NCI-H1436 treated with DMSO at 0.1 percent for 48 hours (cell line): Measurements from ENCODE around the gene FAM163B.
"Not testable (repeated sequence)": the region's sequence is repeated elsewhere in the genome, so short reads cannot be mapped to it uniquely, and the experiment has no call there.

Experiments used
- DNase-seq: peaks from one replicate; lab custom pipeline; 2025; lab: John Stamatoyannopoulos, UW

FAM163B gene

GRCh38 chr9:133569121-133569785, 39.9 kb downstream of the FAM163B start:
- no peak for DNase-seq

DNA sequence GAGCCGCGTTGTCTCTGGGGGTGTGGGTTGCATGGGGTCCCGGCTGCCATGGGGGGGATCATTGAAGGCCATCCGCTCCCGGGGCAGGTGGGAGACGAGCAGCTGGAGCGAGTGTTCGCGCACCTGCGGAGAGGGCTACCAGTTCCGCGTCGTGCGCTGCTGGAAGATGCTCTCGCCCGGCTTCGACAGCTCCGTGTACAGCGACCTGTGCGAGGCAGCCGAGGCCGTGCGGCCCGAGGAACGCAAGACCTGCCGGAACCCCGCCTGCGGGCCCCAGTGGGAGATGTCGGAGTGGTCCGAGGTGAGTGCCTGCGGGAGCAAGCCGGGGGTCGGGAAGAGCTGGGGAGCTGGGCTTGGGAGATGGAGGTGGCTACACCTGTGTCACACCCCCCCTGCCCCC, 41.0 kb downstream of the FAM163B start:
- no peak for DNase-seq

GRCh38 chr9:133566817-133567216, 42.4 kb downstream of the FAM163B start:
- DNase-seq, result no peak

- DNase-seq, result no peak
These were observed 42.8 kb downstream of the FAM163B start for GRCh38 chr9:133566382-133566781.

DNA sequence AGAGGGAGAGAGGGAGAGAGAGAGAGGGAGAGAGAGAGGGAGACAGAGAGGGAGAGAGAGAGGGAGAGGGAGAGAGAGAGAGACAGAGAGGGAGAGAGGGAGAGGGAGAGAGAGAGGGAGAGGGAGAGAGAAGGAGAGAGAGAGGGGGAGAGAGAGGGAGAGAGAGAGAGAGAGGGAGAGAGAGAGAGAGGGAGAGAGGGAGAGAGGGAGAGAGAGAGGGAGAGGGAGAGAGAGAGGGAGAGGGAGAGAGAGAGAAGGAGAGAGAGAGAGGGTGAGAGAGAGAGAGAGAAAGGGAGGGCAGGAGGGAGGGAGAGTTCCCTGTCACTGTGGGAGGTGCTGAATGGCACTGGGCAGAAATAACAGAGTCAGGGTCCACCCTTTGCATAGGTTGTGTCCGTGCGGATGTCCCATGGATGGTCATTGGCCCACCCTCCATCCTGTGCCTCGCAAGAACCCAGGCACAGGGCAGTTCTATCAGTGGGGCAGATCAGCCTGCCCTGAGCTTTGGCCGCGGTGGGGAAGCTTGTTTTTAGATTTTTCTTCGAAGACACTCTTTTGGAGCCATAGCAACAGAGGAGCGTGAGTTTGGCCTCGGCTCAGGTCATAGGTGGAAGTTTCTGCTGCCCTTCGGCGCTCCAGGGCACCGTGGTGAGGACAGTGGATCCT, 44.6 kb downstream of the FAM163B start:
- no peak for DNase-seq

DNA sequence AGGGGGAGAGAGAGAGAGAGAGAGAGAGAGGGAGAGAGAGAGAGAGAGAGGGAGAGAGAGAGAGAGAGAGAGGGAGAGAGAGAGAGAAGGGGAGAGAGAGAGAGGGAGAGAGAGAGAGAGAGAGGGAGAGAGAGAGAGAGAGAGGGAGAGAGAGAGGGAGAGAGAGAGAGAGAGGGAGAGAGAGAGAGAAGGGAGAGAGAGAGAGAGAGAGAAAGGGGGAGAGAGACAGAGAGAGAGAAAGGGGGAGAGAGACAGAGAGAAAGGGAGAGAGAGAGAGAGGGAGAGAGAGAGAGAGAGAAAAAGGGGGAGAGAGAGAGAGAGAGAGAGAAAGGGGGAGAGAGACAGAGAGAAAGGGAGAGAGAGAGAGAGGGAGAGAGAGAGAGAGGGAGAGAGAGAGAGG, 45.4 kb downstream of the FAM163B start:
- DNase-seq, result not testable (repeated sequence)

- no peak for DNase-seq
These were observed 45.8 kb downstream of the FAM163B start for GRCh38 chr9:133563291-133563796.

GRCh38 chr9:133562611-133563290, 46.4 kb downstream of the FAM163B start:
- no peak for DNase-seq

DNA sequence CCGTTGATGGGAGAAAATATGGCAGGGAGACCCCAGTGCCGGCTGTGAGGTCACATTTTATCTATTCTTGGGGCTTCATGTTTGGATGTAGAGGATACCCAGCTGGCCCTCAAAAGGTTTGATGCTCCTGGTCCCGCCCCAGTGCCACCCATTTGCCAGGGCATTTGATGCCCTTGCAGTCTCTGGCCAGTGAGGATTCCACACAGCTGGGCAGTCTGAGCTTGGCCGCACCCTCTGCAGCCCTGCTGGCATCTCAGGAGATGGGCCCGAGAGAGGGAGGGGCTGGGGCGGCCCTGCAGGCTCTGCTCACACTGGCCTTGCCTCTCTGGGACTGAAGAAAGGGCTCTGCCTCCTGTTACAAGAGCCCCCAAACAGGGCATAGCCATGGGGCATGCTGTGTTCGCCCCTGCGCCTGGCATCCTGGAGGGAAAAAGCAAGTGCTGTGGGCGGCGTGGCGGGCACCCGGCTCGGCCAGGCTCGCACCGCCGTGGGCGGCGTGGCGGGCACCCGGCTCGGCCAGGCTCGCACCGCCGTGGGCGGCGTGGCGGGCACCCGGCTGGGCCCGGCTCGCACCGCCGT, 47.1 kb downstream of the FAM163B start:
- no peak for DNase-seq

GRCh38 chr9:133560944-133561343, 48.2 kb downstream of the FAM163B start:
- no peak for DNase-seq

DNA sequence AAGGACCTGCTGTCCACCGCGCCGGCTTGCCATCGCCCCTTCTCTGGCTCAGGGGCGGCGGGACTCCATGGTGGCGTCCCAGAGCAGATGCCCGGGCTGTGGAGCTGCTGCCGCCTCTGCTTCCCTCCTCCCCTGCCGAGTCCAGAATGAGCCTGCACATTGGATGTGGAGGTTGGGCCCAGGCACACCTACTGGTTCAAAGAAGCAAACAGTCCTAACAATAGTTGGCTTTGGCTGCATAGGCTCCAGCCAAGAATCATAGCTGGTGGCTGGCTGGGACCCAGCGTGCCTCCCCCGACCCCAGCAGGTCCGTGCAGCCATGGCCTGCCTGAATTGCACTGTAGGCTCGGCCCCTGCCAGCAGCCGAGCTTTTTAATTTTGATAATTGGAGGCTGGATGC, 48.9 kb downstream of the FAM163B start:
- DNase-seq, result no peak

DNA sequence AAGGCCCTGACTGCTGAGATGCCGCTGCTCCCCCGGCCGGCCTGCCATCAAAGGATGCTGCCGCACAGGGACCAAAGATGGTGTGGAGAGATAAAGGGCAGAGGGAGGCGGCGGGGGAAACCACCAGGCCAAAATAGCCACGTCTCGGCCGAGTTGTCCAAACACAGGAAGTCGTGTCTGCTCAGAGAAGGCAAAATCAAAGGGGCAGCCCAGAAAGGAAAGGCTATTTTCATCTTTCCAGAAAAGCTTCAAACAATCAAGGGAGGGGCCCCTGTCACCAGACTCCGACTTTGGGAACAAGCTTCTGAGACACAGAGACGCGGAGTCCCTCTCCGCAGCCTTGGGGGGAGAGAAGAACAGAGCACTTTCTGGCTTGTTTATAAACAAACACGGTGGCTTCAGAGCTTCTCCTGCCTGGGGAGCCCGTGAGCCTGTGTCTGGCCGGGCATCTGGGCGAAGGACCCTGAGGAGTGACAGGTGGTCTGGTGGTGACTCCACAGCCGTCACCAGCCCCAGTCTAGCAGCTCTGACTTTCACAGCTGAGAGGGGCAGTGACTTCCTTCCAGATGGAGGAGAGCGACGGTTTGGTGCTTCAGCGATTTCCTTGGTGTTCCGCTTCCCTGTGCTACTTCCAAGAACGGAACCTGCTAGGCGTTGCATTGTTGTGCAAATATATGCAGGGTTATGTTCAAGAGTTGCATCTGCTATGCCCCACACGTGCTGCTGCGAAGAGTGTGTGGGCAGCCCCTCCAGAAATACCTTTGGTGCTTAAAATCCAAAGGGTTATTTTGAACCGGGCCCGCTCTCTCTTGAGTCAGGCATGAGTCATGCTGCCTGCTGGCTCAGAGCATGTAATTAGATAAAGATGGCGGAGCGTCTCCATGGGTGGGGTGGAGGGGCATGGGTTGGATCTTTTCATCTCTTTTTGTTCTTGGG, 50.7 kb downstream of the FAM163B start:
- DNase-seq, result no peak

DNA sequence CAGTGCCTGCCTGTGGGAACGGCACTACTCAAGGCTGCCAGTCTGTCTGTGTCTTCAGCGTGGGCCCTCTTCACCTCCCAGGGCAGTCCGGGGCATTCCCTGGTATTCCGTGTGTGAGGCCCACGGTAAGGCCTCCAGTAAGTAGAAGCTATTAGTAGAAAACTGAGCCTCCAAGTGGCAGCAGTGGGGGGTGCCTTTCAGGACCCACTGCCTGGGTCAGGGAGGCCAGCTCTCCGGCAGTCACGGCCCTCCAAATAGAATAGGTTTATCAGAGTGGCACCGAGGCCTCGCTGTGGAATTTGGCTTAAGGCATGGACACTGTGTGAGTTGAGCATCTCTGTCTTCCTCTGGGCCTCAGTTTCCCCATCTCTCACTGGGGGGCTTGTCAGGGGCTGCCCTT, 51.6 kb downstream of the FAM163B start:
- DNase-seq, result no peak

DNA sequence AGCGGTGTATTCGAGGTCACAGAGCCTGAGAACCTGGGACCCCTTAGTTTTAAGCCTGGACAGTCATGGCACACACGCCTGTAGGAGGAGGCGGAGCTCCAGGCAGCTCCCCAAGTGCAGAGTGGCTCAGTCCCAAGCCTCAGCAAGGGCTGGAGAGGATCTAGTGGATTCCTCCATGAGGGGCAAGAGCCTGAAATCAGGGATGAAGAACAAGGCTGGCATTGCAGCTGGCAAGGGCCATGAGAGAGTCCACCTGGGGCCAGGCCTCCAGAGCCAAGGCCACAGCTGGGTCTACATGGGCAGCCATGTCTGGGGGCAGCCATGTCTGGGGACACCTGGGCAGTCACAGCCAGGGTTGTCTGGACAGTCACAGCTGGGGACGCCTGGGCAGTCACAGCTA, 52.8 kb downstream of the FAM163B start:
- no peak for DNase-seq

GRCh38 chr9:133554729-133555128, 54.5 kb downstream of the FAM163B start:
- DNase-seq, result no peak

- no peak for DNase-seq
These were observed 55.0 kb downstream of the FAM163B start for GRCh38 chr9:133553973-133554713.

DNA sequence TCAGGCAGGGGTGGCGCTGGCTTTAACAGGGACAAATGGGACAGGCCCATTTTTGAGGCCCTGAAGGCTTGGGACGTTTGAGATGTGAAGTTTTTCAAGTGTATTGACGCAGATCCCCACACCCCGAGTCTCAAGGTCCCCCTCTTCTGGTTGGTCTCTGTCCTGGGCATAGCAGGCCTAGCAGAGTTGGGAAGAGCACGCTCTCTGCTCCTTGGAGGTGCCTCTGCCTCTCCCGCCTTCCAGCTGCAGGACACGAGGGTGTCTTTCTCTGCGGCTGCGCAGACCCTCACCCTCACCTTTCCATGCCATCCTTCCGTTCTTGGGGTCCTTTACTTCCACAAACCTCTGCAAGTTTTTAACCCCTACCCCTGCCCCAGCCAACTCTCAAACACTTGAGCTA, 56.1 kb downstream of the FAM163B start:
- DNase-seq, result no peak

- no peak for DNase-seq
These were observed 57.0 kb downstream of the FAM163B start for GRCh38 chr9:133552236-133552635.

GRCh38 chr9:133551446-133551845, 57.7 kb downstream of the FAM163B start:
- DNase-seq, result no peak

DNA sequence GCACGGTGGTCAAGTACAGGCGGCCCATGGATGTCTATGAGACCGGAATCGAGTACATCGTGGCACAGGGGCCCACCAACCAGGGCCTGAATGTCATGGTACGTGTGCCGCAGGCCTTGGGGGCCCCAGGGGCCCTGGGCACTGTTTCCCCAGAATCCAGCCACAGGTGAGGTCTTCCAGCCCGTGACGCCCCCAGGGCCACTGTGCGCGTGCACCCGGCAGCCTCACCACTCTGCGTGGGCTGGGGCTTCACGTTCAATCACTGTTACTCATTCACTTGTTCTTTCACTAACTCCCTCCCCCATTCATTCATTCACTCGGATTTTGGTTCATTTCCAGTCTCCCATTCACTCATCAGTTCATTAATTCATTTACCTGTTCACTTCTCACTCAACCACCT, 62.1 kb downstream of the FAM163B start:
- no peak for DNase-seq

DNA sequence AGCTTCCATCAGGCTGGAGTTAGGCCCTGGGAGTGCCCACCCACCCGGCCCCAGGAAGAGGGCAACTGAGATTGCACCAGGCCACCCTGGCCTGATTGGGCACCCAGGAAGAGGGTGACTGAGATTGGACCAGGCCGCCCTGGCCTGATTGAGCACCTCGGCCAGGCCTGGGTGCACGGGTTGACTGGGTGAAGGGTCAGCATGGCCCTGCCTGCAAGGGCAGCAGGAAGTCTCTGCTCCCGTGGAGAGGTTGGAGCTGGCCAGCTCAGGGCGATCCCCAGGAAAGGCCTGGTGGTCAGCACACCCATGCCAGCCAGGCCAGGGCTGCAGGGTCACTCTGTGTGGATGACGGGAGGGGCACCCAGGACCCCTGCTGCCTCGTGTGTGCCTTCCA, 62.9 kb downstream of the FAM163B start:
- no peak for DNase-seq
